Neural progenitor cell (in vitro differentiated cells): ENCODE measurements around the gene CPT1A.

Source experiments
- CTCF ChIP-seq: fragments of 200-600 bp; sonication (generic); IDR thresholded peaks from 2 replicates; pipeline ENCODE4 v1.5.1; 2017; ENCODE audit warnings: antibody characterized with exemption, mild to moderate bottlenecking
- EZH2phosphoT487 ChIP-seq: fragments of 200-600 bp; sonication (generic); IDR thresholded peaks from 2 replicates; pipeline ENCODE4 v1.6.1; 2017; ENCODE audit warnings: antibody characterized with exemption

GRCh38 chr11:68841718-68842426 lies at the start of gene CPT1A:
- TF ChIP-seq CTCF (no peak), EZH2phosphoT487 (no peak)
